SU-DHL-6 (cell line): ENCODE results near the gene AP1B1.

Experiments
- H2AFZ ChIP-seq: fragments of 200-600 bp; sonication (generic); 2 replicates; pipeline ENCODE4 v1.6.1; 2014; ENCODE audit warnings: low read depth, mild to moderate bottlenecking, moderate library complexity, mixed read lengths, antibody characterized with exemption, low read length; ENCODE audit not compliant: severe bottlenecking
- H3F3A ChIP-seq: fragments of 200-600 bp; shearing (Covaris generic); 2 replicates; pipeline ENCODE4 v1.6.0; 2016; ENCODE audit warnings: antibody characterized with exemption, mild to moderate bottlenecking; ENCODE audit not compliant: insufficient read depth
- H3K27ac ChIP-seq: fragments of 200-600 bp; sonication (generic); 2 replicates; pipeline ENCODE4 v1.5.1; 2016; ENCODE audit warnings: low read depth, mild to moderate bottlenecking, low read length, moderate library complexity, mixed read lengths
- H3K27me3 ChIP-seq: fragments of 200-600 bp; sonication (generic), shearing (Covaris generic); 2 replicates; pipeline ENCODE4 v1.6.0; 2014; ENCODE audit warnings: mild to moderate bottlenecking, low read length
- H3K36me3 ChIP-seq: fragments of 200-600 bp; sonication (generic); 2 replicates; pipeline ENCODE4 v1.6.1; 2014; ENCODE audit warnings: mild to moderate bottlenecking, low read length, mixed read lengths
- H3K4me2 ChIP-seq: fragments of 300-600, 200-600 bp; shearing (Covaris generic), sonication (generic); 2 replicates; pipeline ENCODE4 v1.6.0; 2014; ENCODE audit warnings: low read length, low read depth, mild to moderate bottlenecking; ENCODE audit not compliant: poor library complexity, severe bottlenecking
- H3K4me3 ChIP-seq: fragments of 200-600 bp; sonication (generic); 2 replicates; pipeline ENCODE4 v1.5.1; 2014; ENCODE audit warnings: antibody characterized with exemption, low read length, mild to moderate bottlenecking, mixed read lengths; ENCODE audit not compliant: insufficient read depth, poor library complexity, severe bottlenecking
- H3K79me2 ChIP-seq: fragments of 200-600 bp; sonication (generic); 2 replicates; pipeline ENCODE4 v1.6.1; 2014; ENCODE audit warnings: mild to moderate bottlenecking, low read length, moderate library complexity; ENCODE audit not compliant: insufficient read depth
- H3K9ac ChIP-seq: fragments of 200-600 bp; sonication (generic); 2 replicates; pipeline ENCODE4 v1.7.0; 2014; ENCODE audit warnings: mild to moderate bottlenecking, low read length
- H3K9me2 ChIP-seq: fragments of 200-600 bp; sonication (generic); replicated peaks from 2 replicates; pipeline ENCODE4 v1.6.1; 2014; ENCODE audit warnings: low read length; ENCODE audit not compliant: insufficient read depth
- H3K9me3 ChIP-seq: fragments of 200-600 bp; sonication (generic); 2 replicates; pipeline ENCODE4 v1.6.1; 2014; ENCODE audit warnings: low read length, mixed read lengths; ENCODE audit not compliant: insufficient read depth
- H4K20me1 ChIP-seq: fragments of 200-600 bp; sonication (generic); 2 replicates; pipeline ENCODE4 v1.6.1; 2014; ENCODE audit warnings: low read depth, mild to moderate bottlenecking, antibody characterized with exemption, low read length, moderate library complexity, mixed read lengths
- CTCF ChIP-seq: fragments of 200-600 bp; sonication (generic); IDR thresholded peaks from one replicate; pipeline ENCODE4 v1.5.1; 2017; ENCODE audit warnings: antibody characterized with exemption, mild to moderate bottlenecking, low read length, moderate library complexity; ENCODE audit not compliant: insufficient read depth, poor library complexity, severe bottlenecking
- EZH2phosphoT487 ChIP-seq: fragments of 200-600 bp; sonication (generic), shearing (Covaris generic); conservative IDR thresholded peaks from 2 replicates; pipeline ENCODE4 v1.6.1; 2018; ENCODE audit warnings: mild to moderate bottlenecking, antibody characterized with exemption, low read length, moderate library complexity, mixed read lengths

The AP1B1 gene

DNA sequence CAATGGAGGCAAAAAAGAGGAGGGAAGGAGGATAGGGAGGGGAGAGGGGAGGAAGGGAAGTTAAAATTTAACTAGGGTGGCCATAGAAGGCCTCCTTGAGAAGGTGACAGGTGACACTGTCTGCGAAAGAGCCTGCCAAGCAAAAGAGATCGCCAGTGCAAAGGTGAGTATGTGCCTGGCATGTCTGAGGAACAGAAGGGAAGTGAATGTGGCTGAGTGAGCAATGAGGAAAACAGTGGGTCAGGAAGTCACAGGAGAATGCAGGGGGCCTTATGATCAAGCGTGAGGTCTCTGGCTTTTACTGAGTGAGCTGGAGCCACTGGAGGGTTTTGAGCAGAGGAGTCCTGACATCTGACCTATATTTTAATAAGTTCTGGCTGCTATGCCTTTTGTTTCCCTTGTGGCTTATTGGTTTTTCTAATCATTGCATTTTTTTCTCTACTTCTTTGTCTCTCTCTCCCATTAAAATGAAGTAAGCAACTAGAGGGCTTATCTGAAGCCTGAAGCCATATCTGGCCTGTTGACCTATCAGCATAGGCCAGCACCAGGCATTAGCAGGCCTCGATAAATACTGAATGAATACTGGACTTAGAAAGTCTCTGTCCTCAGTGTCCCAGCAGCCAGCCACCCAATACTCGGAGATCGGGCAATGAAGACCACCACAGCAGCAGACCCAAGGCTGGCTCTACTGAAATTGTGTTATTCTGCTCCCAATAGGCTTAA lies 5.6 kb downstream of the AP1B1 start:
- Histone ChIP-seq H3K4me3 (no peak overlapping the region), H3F3A (peaks cover 18% of the 10 kb centered on the region), H3K27me3 (no peaks in the 10 kb centered on the region), H3K79me2 (peaks cover 71% of the 10 kb centered on the region), H3K9me2 (no peaks in the 10 kb centered on the region), H3K27ac (no peak overlapping the region), H3K4me2 (no peak overlapping the region), H3K36me3 (no peaks in the 10 kb centered on the region), H3K9me3 (no peaks in the 10 kb centered on the region), H4K20me1 (no peaks in the 10 kb centered on the region; the same call in 1 of the 2 replicates), H2AFZ (no peak overlapping the region), H3K9ac (no peak overlapping the region)
- no peak for TF ChIP-seq CTCF
- no peak for TF ChIP-seq EZH2phosphoT487

- Histone ChIP-seq H3K9me2 (no peaks in the 10 kb centered on the region), H3K4me3 (no peak overlapping the region), H3K9ac (no peak overlapping the region), H3K27me3 (no peaks in the 10 kb centered on the region), H3K4me2 (no peak overlapping the region), H3K36me3 (peaks cover 2% of the 10 kb centered on the region; the same call in 1 of the 2 replicates), H3K9me3 (no peaks in the 10 kb centered on the region), H2AFZ (no peak overlapping the region), H4K20me1 (no peaks in the 10 kb centered on the region; the same call in 1 of the 2 replicates), H3K27ac (no peak overlapping the region), H3K79me2 (peaks cover 60% of the 10 kb centered on the region), H3F3A (peaks cover 5% of the 10 kb centered on the region)
- TF ChIP-seq CTCF (no peak), EZH2phosphoT487 (no peak)
These were observed 7.5 kb downstream of the AP1B1 start for GRCh38 chr22:29380856-29381255.

- Histone ChIP-seq H3K4me2 (no peak overlapping the region), H3K27me3 (no peaks in the 10 kb centered on the region), H3K9ac (no peak overlapping the region), H2AFZ (no peak overlapping the region), H3K9me3 (no peaks in the 10 kb centered on the region), H3K4me3 (no peak overlapping the region), H3F3A (no peaks in the 10 kb centered on the region), H4K20me1 (no peaks in the 10 kb centered on the region; the same call in 1 of the 2 replicates), H3K9me2 (no peaks in the 10 kb centered on the region), H3K36me3 (peaks cover 2% of the 10 kb centered on the region; the same call in 1 of the 2 replicates), H3K79me2 (peaks cover 60% of the 10 kb centered on the region), H3K27ac (no peak overlapping the region)
- TF ChIP-seq EZH2phosphoT487: no peak
- no peak for TF ChIP-seq CTCF
These were observed 8.2 kb downstream of the AP1B1 start for GRCh38 chr22:29380032-29380781.
